Testis (tissue), 2 donors: Measurements from ENCODE around the gene EML4.

Experiments used
- POLR2A ChIP-seq: fragments of 450-650 bp; IDR thresholded peaks from one replicate; pipeline ENCODE4 v1.6.1; 2017; ENCODE audit warnings: antibody characterized with exemption, mild to moderate bottlenecking, moderate library complexity
- TF ChIP-seq, protein P1 (sequence below), 3 experiments: fragments of 450-650 bp in 2 of 3; fragments of 200-600 bp in 1 of 3; sonication (generic) in 1 of 3; IDR thresholded peaks; one replicate each; pipeline ENCODE4 v1.5.1; 2016 to 2019; ENCODE audit warnings: antibody characterized with exemption in 3 of 3, mild to moderate bottlenecking in 2 of 3, moderate library complexity in 1 of 3

GRCh38 chr2:42192652-42193566 is 23.8 kb downstream of the EML4 start:
- no peak for TF ChIP-seq POLR2A
- TF ChIP-seq, protein P1, sequence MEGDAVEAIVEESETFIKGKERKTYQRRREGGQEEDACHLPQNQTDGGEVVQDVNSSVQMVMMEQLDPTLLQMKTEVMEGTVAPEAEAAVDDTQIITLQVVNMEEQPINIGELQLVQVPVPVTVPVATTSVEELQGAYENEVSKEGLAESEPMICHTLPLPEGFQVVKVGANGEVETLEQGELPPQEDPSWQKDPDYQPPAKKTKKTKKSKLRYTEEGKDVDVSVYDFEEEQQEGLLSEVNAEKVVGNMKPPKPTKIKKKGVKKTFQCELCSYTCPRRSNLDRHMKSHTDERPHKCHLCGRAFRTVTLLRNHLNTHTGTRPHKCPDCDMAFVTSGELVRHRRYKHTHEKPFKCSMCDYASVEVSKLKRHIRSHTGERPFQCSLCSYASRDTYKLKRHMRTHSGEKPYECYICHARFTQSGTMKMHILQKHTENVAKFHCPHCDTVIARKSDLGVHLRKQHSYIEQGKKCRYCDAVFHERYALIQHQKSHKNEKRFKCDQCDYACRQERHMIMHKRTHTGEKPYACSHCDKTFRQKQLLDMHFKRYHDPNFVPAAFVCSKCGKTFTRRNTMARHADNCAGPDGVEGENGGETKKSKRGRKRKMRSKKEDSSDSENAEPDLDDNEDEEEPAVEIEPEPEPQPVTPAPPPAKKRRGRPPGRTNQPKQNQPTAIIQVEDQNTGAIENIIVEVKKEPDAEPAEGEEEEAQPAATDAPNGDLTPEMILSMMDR (IDR thresholded peaks at IDR 0.05): no peak
